CD4-positive, alpha-beta T cell treated with Interferon alpha-2 for 1 hour (primary cell): ENCODE results near the gene MRPL20.

Experiments
- DNase-seq, 2 donors: peaks; one replicate each; pipeline ENCODE4 v3.0.0-alpha.2; 2020 to 2022

Gene MRPL20

DNA sequence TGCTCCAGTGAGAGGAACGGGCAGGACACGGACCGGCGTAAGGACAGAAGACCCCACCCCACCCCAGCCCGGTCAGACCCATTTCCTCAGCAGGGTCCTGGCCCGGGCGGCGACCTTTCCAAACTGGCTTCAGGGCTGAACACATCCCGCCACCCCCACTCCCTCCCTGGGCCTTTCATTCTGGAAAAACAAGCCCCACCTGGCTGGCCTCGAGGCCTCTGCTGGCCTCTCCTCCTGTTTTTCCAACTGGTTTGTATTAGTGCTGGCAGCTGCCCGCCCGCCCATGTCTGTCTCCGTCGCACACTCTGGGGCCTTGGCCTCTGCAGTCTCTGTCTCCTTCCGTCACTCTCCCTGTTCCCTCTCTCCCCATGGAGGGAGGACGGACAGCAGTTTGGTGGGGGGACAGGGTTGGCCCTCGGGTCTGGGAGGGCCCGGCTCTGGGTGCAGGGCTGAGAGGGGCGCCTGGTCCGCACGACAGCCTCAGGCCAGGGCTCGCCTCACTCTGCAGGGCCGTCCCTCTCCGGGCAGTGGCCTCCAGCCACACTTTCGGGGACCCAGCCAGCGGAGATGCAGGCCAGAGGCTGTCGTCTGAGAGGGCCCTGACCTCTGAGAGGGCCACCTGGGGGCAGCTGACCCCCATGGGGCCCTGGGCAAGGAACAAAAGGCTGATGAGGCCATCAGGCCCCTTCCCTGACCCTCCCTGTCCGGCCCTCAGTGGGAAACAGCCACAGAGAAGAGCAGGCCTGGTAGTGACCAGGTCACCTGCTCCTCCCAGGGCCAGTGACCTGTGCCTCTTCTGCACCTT, 47.2 kb downstream of the MRPL20 start:
- DNase-seq = no peak

DNA sequence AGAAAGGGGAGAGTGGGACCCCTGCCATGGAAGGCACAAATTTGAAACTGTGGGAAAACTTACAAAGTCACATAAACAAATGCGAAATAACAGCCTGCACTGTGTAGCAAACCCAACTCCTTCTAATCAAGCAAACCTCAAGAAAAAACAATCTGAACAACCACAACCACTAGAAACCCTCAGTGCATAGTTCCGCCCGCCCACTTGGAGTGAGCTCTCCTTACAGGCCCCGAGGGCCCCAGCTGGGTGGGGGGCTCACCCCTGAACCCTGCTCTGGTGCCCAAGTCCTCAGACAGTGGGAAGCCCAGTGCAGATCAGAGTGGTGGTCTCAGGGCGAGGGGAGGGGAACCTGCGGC, 47.8 kb downstream of the MRPL20 start:
- no peak for DNase-seq

DNA sequence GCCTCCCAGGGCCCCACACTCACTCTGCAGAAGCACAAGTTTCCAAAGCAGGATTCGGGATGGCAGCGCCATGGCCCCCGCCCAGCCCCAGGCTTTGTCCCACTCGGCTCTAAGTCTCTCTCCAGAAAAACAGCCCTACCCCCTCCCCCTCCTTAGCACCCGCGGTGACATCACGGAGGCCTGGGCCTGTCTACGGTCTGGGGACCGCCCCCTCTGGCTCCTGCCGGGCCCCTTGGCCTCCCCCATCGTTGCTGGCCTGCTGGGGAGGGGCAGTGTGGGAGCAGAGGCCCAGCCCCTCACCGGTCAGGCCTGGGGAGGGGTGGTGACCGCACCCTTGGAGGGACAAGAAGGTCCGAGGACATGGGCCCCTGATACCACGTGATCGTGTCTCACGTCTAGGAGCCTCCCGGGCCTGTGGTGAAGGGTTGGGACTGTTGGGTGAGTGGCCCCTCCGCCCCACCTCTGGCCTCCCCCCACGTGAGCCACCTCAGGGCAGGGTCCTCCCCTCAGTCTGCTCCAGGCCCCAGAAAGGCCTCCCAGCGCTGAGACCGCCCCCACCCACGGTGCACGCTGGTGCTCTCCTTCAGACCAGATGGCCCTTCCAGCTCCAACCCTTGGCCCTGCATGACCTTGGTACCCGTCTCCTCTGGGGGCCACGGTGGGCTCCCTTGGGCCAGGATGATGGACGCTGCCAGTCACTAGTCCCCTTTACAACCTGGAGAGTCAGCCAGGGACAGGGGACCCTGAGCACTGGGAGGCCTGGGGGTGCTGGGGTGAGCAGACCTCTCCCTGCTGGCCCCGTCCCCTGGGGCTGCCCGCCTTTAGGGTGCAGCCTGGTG, 48.4 kb downstream of the MRPL20 start, which contains the start of gene MXRA8:
Gene MXRA8, minus strand, starts transcription at position 123 of the 839 bp plus-strand sequence. Its CDS starts 51 bp downstream, at position 72.
- DNase-seq = no peak

DNA sequence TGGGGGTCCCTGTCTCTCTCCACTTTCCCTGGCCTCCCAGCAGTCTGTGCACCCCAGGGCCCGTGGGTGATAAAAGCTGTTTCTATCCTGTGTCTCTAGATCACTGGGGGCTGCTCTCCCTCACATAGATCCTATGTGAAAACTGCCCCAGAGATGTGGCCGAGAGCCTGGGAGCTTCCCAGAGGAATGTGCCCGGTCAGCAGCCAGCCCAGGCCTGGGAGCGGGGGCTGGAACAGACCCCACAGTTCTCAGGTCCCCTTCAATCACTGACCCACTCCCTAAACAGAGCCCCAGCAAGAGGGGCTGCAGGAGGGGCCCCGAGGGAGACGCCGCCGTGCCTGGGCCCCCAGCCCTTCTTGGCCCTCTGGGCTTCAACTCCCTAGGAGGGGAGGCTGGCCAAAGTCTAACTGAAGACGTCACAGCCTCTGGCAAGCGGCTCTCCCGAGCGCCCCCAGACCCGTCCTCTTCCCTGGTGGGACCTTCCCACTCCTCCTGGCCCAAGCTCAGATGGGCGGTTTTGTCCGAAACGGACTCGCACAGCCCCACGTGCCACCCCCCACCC, 49.1 kb downstream of the MRPL20 start:
- DNase-seq = no peak

DNA sequence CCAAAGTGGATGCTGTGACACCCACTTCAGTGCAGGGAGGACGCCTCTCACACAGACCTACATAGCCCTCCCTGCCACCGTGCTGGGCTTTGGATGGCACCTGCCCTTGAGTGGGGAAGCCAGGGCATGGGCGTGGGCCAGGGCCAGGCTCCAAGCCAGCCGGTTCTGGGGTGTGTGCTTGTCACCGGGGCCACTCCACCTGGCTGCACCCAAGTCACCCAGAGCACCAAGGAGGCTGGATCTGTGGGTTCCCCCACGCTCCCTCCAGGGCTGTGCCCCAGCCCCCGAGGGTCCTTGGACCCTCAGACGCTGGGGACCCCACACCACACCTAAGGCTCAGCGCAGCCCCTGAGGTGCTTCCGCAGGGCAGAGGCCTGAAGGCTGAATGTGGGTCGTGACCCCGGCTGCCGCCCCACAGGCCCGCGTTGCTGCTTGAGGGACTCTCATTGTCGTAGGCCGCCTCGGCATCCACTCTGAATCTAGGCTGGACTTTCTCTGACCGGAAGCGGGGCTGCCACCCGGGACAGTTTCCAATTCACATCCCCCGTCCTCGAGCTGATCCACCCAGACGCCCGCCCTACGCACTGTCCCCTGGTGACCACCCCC, 50.2 kb downstream of the MRPL20 start:
- no peak for DNase-seq

DNA sequence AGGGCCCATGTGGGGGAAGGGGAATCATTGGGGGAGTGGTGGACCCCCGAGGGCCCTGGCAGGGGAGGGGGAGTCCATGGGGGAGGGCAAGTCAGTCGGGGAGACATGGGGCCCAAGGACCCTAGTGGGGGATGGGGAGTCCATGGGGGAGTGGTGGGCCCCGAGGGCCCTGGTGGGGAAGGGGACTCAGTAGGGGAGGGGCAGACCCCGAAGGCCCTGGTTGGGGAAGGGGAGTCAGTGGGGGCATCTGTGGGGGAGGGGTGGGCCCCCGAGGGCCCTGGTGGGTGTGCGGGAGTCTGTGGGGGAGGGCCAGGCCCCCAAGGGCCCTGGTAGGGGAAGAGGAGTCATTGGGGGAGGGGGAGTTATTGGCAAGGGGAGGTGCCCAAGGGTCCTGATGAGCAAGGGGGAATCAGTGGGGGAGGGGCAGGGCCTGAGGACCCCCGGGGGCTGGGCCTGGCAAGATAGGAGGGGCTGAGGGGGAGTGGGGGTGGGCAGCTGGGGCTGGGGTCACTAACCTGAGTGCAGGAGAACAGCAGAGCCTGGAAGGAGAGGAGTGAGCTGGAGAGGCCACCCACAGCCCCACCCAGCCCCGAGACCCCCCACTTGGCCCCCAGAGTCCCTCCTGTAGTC, 50.8 kb downstream of the MRPL20 start:
- no peak for DNase-seq

DNA sequence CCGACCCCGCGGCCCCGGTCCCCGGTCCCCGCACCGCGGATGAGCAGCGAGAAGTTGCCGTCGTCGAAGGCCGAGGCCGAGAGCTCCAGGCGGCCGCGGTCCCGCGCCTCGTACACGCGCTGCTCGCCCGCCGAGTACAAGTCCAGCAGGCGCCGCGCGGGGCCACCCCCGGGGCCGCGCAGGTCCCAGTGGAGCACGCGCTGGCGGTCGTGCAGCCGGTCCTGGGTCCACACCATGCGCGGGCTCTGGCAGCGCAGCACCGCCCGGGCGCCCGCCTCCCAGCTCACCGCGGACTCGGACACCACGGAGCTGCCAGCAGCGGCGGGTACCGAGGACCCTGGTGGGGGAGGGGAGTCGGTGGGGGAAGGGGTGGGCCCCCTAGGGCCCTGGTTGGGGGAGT, 51.7 kb downstream of the MRPL20 start:
- DNase-seq = no peak

DNA sequence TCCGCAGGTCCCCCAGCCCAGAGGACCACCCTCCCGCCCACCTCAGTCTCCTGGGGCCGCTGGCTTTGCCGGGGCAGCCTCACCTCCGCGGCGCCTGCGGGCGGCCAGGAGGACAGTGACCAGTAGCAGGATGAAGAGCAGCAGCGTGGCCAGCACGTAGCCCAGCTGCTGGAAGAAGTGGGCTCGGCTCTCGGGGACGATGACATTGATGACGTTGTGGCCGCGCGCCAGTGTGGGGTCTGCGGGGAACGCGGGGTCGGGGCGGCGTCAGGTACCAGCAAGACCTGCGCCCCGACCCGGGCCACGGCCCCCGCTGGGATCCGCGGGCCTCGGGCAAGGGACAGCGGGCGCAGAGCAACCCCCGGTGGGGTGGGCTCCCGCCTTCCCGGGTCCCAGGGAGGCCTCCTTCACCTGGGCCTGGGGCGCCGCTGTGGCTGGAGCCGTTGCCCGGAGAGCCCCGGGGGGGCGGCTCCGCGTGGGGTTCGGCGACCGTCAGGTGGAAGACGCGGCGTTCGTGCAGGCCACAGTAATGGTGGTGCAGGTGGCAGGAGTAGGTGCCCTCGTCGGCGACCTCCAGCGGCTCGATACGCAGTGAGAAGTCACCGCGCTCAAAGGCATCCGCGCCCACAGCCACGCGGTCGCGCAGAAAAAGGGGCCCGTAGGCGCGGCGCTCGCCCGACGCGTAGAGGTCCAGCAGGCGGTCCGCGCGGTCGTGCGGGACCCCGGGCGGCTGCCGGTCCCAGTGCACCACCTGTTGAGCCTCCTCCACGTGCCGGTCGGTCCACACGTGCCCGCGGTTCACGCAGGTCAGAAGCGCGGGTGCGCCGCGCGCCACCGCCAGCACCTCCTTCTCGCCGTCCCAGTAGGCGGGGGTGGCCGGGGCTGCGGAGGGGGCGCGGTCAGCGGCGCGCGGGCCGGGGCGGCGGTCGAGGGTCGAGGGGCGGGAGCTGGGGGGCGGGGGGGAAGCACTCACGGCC, 52.5 kb downstream of the MRPL20 start:
- peak in 1 of 2 donors; percentile 33 for DNase-seq

DNA sequence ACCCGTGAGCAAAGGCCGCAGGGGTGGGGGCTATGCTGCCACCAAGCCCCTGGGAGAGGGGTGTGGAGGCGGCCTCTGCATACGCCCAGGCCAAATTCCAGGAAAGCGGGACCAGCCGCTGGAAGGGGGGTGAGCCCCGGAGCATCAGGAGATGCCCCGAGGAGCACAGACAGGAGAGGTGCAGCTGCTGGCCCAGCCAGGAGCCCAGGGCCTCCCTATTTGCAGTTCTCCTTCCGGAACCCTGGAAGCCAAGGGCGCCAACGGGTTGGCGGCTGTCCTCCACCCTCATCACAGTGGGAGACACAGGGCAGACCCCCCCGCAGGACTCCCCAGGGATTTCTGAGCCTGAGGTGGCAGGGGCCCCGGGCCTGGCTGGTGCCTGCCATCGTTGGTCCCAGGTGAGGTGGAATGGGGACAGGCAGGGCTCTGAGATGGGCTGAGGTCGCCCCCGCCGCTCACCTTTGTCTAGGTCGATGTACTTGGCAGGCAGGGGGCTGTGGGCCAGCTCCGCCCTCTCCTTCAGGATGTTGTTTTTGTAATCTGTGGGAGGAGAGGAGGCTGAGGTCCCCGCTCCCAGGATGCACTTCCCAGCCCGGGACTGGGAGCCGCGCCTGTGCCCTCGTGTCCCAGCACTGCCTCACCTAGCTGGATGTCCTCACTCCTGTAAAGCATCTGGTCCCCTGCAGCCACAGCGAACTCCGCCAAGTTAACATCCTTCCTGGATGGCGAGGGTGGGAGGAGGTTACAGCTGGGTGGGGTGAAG, 53.5 kb downstream of the MRPL20 start:
- no peak for DNase-seq

DNA sequence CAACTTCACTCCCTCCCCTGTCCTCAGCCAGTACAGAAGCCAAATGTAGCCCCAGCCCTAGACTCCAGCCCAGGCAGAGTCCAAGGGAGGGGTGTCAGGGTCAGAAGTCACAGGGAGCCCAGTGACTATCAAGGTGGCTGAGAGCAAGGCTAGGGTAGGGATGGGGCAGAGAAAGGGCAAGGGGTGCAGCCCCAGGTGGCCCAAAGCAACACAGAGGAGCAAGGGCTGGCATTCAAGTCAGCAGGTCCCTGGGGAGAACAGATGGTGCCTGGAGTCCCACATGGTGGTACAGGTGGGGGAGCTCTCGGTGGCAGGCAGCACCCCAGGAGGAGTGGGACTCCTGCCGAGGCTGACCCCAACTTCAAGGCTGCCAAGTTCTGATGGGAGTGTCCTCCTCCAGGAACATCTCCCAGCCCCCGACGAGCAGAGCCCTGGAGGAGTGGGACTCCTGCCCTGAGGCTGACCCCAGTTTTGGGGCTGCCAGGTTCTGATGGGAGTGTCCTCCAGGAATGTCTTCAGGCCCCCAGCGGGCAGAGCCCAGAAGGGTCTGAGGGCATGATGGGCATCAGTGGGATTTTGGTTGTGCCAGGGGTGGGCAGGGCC, 54.2 kb downstream of the MRPL20 start:
- DNase-seq = no peak
